Measurements from ENCODE around the gene PSME1. TPM values are rescaled to one million over a fixed set of nuclear protein-coding genes. Genes with fewer than 3 reads are reported as not detected.

PSME1 gene
- total and polyA plus RNA-seq, 2 of the 4 experiments (the other 2 are of a cell fraction), result 42.8 to 106 TPM

- Histone ChIP-seq H3K36me3 (ENCODE audit: control insufficient read depth, insufficient read depth, low read length) (peaks cover 14% of the 10 kb centered on the region), H3K18ac (ENCODE audit: low read depth, low read length) (no peak overlapping the region), H3K79me1 (ENCODE audit: low read depth in 1 of 2, low read length in 2 of 2) (peaks cover 11 to 26% of the 10 kb centered on the region in 2 experiments; a peak in 3 of 4 replicates), H3K9me1 (ENCODE audit: insufficient read depth, low read length) (peaks cover 17% of the 10 kb centered on the region), H3K27ac (ENCODE audit: insufficient read depth, low read length) (no peak overlapping the region), H2AFZ (replicated peaks; ENCODE audit: low read length, poor library complexity) (no peak overlapping the region), H2BK120ac (ENCODE audit: low read depth, low read length) (no peak overlapping the region), H2AK5ac (ENCODE audit: low read depth, low read length) (no peak overlapping the region), H4K20me1 (ENCODE audit: insufficient read depth, low read length) (peaks cover 10% of the 10 kb centered on the region; the same call in 1 of the 2 replicates), H4K91ac (ENCODE audit: insufficient read depth, low read depth, low read length) (no peak overlapping the region), H3K4me3 (ENCODE audit: insufficient read depth, low read depth, low read length) (no peak overlapping the region), H3K56ac (ENCODE audit: extremely low read depth, insufficient read depth, low read length) (no peak overlapping the region), H3K4me1 (ENCODE audit: control insufficient read depth, insufficient read depth, low read length) (peaks cover 8% of the 10 kb centered on the region; the same call in 1 of the 2 replicates), H2BK15ac (ENCODE audit: low read depth, low read length) (no peak overlapping the region), H3K27me3 (ENCODE audit: control insufficient read depth, insufficient read depth, low read length) (no peaks in the 10 kb centered on the region), H3K14ac (replicated peaks; ENCODE audit: low read depth, low read length) (no peak overlapping the region), H2BK20ac (ENCODE audit: low read depth, low read length) (no peak overlapping the region), H3K23ac (ENCODE audit: low read depth, low read length) (no peak overlapping the region), H3K9ac (ENCODE audit: low read depth, low read length) (no peak overlapping the region), H4K5ac (ENCODE audit: low read depth, low read length) (no peak overlapping the region), H4K8ac (ENCODE audit: low read depth in 2 of 2, low read length in 2 of 2) (no peak overlapping the region), H3K4ac (ENCODE audit: low read depth, low read length) (no peak overlapping the region), H3K9me3 (ENCODE audit: control insufficient read depth, insufficient read depth, low read length) (no peaks in the 10 kb centered on the region), H3K4me2 (ENCODE audit: low read depth, low read length) (no peak overlapping the region), H2AK9ac (replicated peaks; ENCODE audit: low read depth, low read length, poor library complexity) (no peak overlapping the region), H2BK5ac (ENCODE audit: low read depth, low read length, poor library complexity, severe bottlenecking) (no peak overlapping the region)
- DNase-seq (no peak), ATAC-seq (ENCODE audit: low read depth) (no peak)
- CTCF ChIA-PET, result interaction anchor here (1.1 kb wide), 1 partner anchor 27 kb away, joined by 4 read pairs; the partner anchor contains the start of gene IRF9
- POLR2A ChIA-PET (ENCODE audit: unreplicated experiment), result interaction anchor here (0.7 kb wide), 1 partner anchor 207 kb away, joined by 6 read pairs; no protein-coding TSS in a partner anchor
- TF ChIP-seq FOS (IDR thresholded peaks at IDR 0.05; ENCODE audit: low read depth, low read length) (no peak), BHLHE40 (IDR thresholded peaks at IDR 0.05; ENCODE audit: low read depth, low read length) (no peak), POLR2A (IDR thresholded peaks at IDR 0.05; ENCODE audit: low read depth, low read length) (no peak), RAD21 (IDR thresholded peaks at IDR 0.05; ENCODE audit: low read length) (no peak), MAZ (IDR thresholded peaks at IDR 0.05; ENCODE audit: borderline replicate concordance, low read depth, low read length) (no peak), USF2 (IDR thresholded peaks at IDR 0.05; ENCODE audit: low read depth, low read length) (no peak), CEBPB (IDR thresholded peaks at IDR 0.05; ENCODE audit: low read depth, low read length) (no peak)
- dilution Hi-C loops (cut with HindIII; ENCODE audit: low sequenced_read_pairs, unreplicated experiment), result no loop called here
- in situ Hi-C loops (cut with MboI; ENCODE audit: low sequenced_read_pairs), result loop anchor here (10.0 to 25.0 kb wide), 3 partner anchors 301 to 1046 kb away; partner anchors contain the start of genes ACIN1, BCL2L2, C14orf119 and PABPN1
- no CpG with 5 or more reads among the region's 1 CpG for WGBS, 2 experiments (ENCODE audit: extremely low coverage in 2 of 2, insufficient read length in 1 of 2)
- no TSS peak for BruUV-seq (replicated peaks)
- intact Hi-C loops (cut with micrococcal nuclease), result no loop called here
These were observed 2.3 kb upstream of the PSME1 start for GRCh38 chr14:24133735-24134134.

All from IMR-90 (cell line).